Colonic mucosa (tissue), 4 donors: ENCODE measurements around the gene SEPTIN2. TPM values are rescaled to one million over a fixed set of nuclear protein-coding genes. Genes with fewer than 3 reads are reported as not detected.
"Not testable (repeated sequence)": the region's sequence is repeated elsewhere in the genome, so short reads cannot be mapped to it uniquely, and the experiment has no call there.

Experiments
- DNase-seq: peaks from one replicate; pipeline ENCODE4 v3.0.0-alpha.2; 2020
- H3K27ac ChIP-seq: fragments of 200-600 bp; one replicate; pipeline ENCODE4 v1.8.0; 2021
- H3K27me3 ChIP-seq: fragments of 200-600 bp; one replicate; pipeline ENCODE4 v1.8.0; 2021
- H3K36me3 ChIP-seq: fragments of 200-600 bp; one replicate; pipeline ENCODE4 v1.8.0; 2021
- H3K4me1 ChIP-seq: fragments of 200-600 bp; one replicate; pipeline ENCODE4 v1.8.0; 2021; ENCODE audit warnings: mild to moderate bottlenecking
- H3K4me3 ChIP-seq: fragments of 200-600 bp; one replicate; pipeline ENCODE4 v1.8.0; 2021
- H3K9ac ChIP-seq, 2 donors: one replicate each; pipeline ENCODE4 v1.7.0; 2013; ENCODE audit warnings: control low read depth in 2 of 2, low read depth in 2 of 2, low read length in 2 of 2
- H3K9me3 ChIP-seq: fragments of 200-600 bp; one replicate; pipeline ENCODE4 v1.8.0; 2021
- CTCF ChIP-seq: fragments of 200-600 bp; IDR thresholded peaks from one replicate; pipeline ENCODE4 v1.8.0; 2022; ENCODE audit warnings: antibody characterized with exemption, mild to moderate bottlenecking
- intact Hi-C: fragments of 100-400 bp; cut with DNase I; formaldehyde crosslinking; loops from one replicate; pipeline ENCODE4 v1.14.1; 2022
- total RNA-seq, 2 donors: library from RNA; stranded (reverse); fragmentation: NEBNext Ultra II Directional in 1 of 2; extraction: Animal tissue kit (Norgen Biotek cat#: 25700) in 1 of 2; gene quantifications; one replicate each; pipeline ENCODE4 v1.2.1, GENCODE V29; 2021
- donor health status: healthy.
- donor health status: DM: no; HTN: no; CAD: no.
- donor health status: DM: no; HTN: no; CAD: no.

The SEPTIN2 gene
- total RNA-seq, 2 donors from 2014 or later, result 196 to 244 TPM

- no peaks in the 10 kb centered on the region for H3K27me3 ChIP-seq
- intact Hi-C loops, result loop anchor here (2.0 kb wide), 1 partner anchor 41 kb away; the partner anchor contains the start of genes HDLBP and SEPTIN2
- peak overlapping the region; percentile 97 for H3K4me3 ChIP-seq
- H3K4me1 ChIP-seq, result peaks cover 11% of the 10 kb centered on the region
- H3K36me3 ChIP-seq, result no peaks in the 10 kb centered on the region
- H3K9me3 ChIP-seq, result no peaks in the 10 kb centered on the region
- peak overlapping the region; percentile 85 for H3K27ac ChIP-seq
- DNase-seq, result no peak
- peak overlapping the region; percentile 62 to 88 for H3K9ac ChIP-seq
- TF ChIP-seq CTCF, result no peak
These were observed 42.3 kb upstream of the SEPTIN2 start for GRCh38 chr2:241273210-241274020.

- Histone ChIP-seq H3K36me3 (no peaks in the 10 kb centered on the region), H3K27ac (no peak overlapping the region), H3K9ac (no peak overlapping the region), H3K27me3 (no peaks in the 10 kb centered on the region), H3K4me1 (peaks cover 11% of the 10 kb centered on the region), H3K9me3 (no peaks in the 10 kb centered on the region), H3K4me3 (no peak overlapping the region)
- no peak for DNase-seq
- no peak for TF ChIP-seq CTCF
- intact Hi-C loops, result no loop called here
These were observed 41.6 kb upstream of the SEPTIN2 start for GRCh38 chr2:241274127-241274526.

DNA sequence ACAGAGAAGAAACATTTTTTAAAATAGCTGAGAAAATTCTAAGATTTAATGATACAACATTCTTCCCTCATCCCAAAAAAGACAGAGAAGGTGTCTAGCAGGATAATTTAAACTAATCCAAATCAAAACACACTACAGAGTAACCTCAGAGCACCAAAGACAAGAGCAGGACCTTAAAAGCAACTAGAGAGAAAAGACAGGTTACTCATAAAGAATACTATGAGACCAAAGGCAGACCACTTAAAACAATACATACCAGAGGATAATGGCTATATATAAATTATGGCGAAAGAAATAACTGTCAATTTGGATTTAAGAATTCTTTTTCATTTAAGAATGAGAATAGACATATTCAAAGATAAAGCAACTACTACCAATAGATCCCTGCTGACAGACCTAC, 40.2 kb upstream of the SEPTIN2 start:
- DNase-seq, result no peak
- Histone ChIP-seq H3K4me1 (peaks cover 5% of the 10 kb centered on the region), H3K27ac (no peak overlapping the region), H3K9me3 (no peaks in the 10 kb centered on the region), H3K4me3 (no peak overlapping the region), H3K36me3 (no peaks in the 10 kb centered on the region), H3K27me3 (no peaks in the 10 kb centered on the region), H3K9ac (no peak overlapping the region)
- TF ChIP-seq CTCF, result no peak
- intact Hi-C loops, result no loop called here

- Histone ChIP-seq H3K4me1 (peaks cover 1% of the 10 kb centered on the region), H3K9ac (no peak overlapping the region), H3K9me3 (no peaks in the 10 kb centered on the region), H3K4me3 (no peak overlapping the region), H3K27me3 (no peaks in the 10 kb centered on the region), H3K27ac (no peak overlapping the region), H3K36me3 (no peaks in the 10 kb centered on the region)
- intact Hi-C loops, result no loop called here
- DNase-seq, result no peak
- no peak for TF ChIP-seq CTCF
These were observed 39.8 kb upstream of the SEPTIN2 start for GRCh38 chr2:241275910-241276309.

DNA sequence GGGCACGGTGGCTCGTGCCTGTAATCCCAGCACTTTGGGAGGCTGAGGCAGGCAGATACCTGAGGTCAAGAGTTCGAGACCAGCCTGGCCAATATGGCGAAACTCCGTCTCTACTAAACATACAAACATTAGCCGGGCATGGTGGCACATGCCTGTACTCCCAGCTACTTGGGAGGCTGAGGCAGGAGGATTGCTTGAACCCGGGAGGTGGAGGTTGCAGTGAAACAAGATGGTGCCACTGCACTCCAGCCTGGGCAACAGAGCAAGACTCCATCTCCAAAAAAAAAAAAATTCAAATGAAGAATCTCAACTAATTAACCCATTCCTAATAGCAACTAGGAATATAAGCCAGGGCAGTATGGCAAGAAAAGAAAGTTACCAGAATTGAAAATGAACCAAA, 37.4 kb upstream of the SEPTIN2 start:
- not testable (repeated sequence) for H3K9ac ChIP-seq

GRCh38 chr2:241279413-241279812, 36.3 kb upstream of the SEPTIN2 start:
- Histone ChIP-seq H3K9ac (no peak overlapping the region), H3K4me3 (no peak overlapping the region), H3K9me3 (no peaks in the 10 kb centered on the region), H3K4me1 (no peaks in the 10 kb centered on the region), H3K36me3 (no peaks in the 10 kb centered on the region), H3K27me3 (no peaks in the 10 kb centered on the region), H3K27ac (no peak overlapping the region)
- DNase-seq, result no peak
- no peak for TF ChIP-seq CTCF
- intact Hi-C loops, result no loop called here

More for the DNA sequence above, 37.4 kb upstream of the SEPTIN2 start:
- H3K27me3 ChIP-seq, H3K36me3 ChIP-seq, H3K9me3 ChIP-seq, DNase-seq, H3K4me1 ChIP-seq, intact Hi-C loops, H3K27ac ChIP-seq, H3K4me3 ChIP-seq: not testable (repeated sequence)
